ENCODE data around the gene RALGPS1.
A peak's percentile ranks its signal among the peaks of the same experiment; 100 is the strongest.

Gene RALGPS1

DNA sequence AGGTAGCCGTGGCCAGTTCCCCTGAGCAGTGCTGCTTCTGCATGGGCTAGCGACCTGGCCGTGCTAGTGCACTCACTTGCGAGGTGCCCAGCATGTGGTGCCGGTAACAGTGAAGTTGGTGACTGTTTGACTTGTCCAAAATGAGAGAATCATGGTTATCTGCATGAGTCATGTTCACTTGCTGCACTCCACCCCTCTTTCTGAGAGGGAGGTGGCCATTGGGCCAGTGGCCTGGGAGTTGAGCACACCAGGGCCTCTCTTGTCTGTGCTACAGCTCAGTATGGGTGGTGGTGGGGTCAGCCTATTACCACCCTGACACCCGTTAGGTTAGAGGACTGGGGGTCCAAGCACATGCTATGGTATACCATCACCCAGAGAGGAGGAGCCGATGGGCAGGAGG, 294.6 kb downstream of the RALGPS1 start:
- no peak for DNase-seq

GRCh38 chr9:127209948-127210640, 295.5 kb downstream of the RALGPS1 start:
- no peak for DNase-seq

- DNase-seq = no peak
Measured at GRCh38 chr9:127210851-127211730, 296.5 kb downstream of the RALGPS1 start.

GRCh38 chr9:127211983-127212382, 297.4 kb downstream of the RALGPS1 start:
- no peak for DNase-seq

DNA sequence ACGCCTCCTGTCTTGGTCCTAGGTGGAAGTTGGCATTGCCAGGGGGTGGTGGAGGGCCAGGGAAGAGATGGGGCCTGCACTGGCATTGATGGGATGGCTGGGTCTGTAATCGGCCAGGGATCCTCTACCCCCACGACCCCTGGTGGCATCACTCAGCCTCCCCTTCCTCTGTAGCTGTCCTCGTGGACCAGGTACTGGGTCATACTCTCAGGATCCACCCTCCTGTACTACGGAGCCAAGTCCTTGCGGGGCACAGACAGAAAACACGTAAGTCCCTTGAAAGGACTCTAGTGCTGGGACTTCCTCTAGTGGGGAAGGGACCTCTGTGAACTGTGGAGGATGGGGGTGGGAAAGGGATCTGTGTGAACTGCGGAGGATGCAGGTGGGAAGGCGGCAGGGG, 297.9 kb downstream of the RALGPS1 start:
- DNase-seq = no peak

- DNase-seq = no peak
Measured at GRCh38 chr9:127213859-127214258, 299.3 kb downstream of the RALGPS1 start.

GRCh38 chr9:127214421-127215267, 300.1 kb downstream of the RALGPS1 start:
- DNase-seq = peak in 2 of 14 donors; percentile 22 to 41

- no peak for DNase-seq
Measured at GRCh38 chr9:127215268-127216209, 301.0 kb downstream of the RALGPS1 start.

GRCh38 chr9:127216210-127216887, 301.8 kb downstream of the RALGPS1 start:
- no peak for DNase-seq

- no peak for DNase-seq
Measured at GRCh38 chr9:127216888-127217217, 302.3 kb downstream of the RALGPS1 start.

DNA sequence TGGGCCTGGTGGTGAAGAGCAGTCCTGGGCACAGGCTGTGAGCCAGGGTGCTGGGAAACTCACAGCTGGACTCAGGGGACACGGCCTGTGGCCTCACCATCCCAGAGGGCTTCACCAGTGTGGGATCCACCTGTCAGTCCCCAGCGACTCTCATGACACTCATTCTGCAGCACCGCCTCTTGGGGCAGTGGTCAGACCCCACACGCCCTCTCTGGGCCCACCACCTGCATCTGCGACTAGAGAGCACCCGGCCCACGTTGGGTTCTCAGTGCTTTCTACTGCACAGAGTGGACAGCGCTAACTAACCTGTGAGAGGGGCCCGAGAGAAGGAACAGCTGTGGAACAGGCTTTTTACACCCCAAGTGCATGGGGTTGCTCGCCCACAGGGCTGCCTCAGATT, 304.2 kb downstream of the RALGPS1 start:
- DNase-seq = no peak

GRCh38 chr9:127219520-127219919, 304.9 kb downstream of the RALGPS1 start:
- no peak for DNase-seq

GRCh38 chr9:127221695-127222094, 307.1 kb downstream of the RALGPS1 start:
- DNase-seq = no peak

DNA sequence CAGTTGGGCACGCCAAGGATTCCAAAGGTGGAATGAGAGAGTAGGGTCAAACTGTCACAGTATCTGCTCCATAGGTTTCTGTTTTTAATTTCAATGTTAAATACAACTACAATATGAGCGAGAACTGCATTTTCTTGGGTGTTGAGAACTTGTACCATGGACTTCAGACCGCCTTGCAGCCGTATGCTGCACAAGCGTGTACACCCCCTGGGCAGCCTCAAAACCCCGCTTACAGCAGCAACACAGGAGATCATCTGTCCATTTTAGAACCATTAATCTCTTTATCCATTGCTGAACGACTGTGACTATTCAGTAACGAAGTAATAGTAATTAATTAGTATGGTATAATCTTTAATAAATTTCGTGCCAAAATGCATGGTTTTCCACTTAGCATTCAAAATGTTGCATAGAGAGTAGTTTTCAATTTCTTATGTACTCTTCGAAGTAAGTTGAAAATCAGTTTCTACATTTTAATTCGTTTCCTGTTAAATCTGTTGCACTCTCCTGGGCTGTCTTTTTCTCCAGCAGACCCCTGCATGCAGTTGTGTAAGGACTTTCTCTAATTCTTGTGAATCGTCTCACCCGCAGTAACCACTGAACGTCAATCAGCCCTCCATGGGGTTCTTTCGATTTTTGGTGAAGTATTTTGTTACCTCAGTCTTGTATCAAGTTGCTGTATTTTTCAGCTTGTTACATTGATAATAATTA, 308.0 kb downstream of the RALGPS1 start:
- no peak for DNase-seq

DNA sequence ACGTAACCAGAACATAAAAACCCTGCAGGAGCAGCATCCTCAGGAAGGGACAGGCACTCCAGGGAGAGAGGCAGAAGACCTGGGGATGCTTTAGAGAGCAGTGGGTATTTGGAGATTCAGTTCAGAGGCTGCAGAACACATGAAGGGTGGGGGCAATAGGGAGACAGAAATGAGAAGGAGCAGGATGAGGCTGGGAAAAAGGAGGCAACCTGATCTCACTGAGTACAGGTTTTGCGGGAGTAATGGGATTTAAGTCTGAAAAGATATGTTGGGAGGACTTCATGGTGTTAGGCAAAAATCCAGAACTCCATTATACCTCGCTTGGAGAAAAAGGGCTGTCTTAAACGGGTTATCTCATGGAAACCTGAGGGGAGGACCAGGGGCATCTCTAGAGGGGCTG, 308.7 kb downstream of the RALGPS1 start:
- DNase-seq = peak in 1 of 14 donors; percentile 32

GRCh38 chr9:127223810-127224177, 309.2 kb downstream of the RALGPS1 start:
- peak in 1 of 14 donors; percentile 41 for DNase-seq

DNA sequence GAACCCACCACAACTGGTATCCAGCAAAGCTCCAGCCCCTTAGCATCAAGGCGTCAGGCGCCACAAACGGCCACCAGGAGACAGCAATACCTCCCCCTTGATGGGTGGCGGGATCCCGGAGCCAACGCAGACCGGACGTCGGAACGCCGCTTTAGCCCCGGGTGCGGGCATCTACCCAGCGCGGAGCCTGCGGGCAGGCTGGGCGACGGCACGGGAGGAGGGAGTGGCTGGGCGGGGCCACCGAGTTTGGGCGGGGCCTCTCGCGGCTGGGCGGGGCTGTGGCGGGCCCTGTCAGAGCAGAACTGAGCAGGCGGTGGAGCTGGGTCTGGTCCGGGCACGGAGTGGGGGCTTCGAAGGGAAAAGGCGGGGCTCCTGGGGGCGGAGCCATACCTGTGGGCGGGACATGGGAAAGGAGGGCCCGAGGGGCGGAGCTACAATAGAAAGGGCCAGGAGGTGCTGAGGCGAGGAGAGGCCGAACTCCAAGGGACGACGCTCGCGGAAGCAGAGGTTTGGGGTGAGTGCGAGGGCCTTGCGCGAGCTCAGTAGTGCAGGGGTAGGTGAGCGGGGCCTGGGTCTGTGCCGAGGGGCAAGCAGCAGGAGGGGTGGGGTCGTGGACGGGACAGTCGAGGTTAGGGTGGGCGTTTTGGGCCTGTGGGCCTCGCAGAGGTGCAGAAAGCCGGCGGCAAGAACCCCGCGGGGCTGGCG, 309.7 kb downstream of the RALGPS1 start:
- peak in 12 of 14 donors; percentile 55 to 94 (median 80) for DNase-seq

GRCh38 chr9:127224883-127225739, 310.5 kb downstream of the RALGPS1 start:
- DNase-seq = peak; percentile 60 to 98 (median 94)

Data from C1 segment of cervical spinal cord (tissue), 14 donors.